Stimulated activated CD4-positive, alpha-beta T cell treated with anti-CD3 and anti-CD28 coated beads, Interleukin-2, amount 100 ng/mL, for 24 hours (primary cell): ENCODE results near the gene OTC.

ENCODE experiments used
- DNase-seq, 2 donors: peaks; one replicate each; pipeline ENCODE4 v3.0.0-alpha.2; 2020

OTC gene

DNA sequence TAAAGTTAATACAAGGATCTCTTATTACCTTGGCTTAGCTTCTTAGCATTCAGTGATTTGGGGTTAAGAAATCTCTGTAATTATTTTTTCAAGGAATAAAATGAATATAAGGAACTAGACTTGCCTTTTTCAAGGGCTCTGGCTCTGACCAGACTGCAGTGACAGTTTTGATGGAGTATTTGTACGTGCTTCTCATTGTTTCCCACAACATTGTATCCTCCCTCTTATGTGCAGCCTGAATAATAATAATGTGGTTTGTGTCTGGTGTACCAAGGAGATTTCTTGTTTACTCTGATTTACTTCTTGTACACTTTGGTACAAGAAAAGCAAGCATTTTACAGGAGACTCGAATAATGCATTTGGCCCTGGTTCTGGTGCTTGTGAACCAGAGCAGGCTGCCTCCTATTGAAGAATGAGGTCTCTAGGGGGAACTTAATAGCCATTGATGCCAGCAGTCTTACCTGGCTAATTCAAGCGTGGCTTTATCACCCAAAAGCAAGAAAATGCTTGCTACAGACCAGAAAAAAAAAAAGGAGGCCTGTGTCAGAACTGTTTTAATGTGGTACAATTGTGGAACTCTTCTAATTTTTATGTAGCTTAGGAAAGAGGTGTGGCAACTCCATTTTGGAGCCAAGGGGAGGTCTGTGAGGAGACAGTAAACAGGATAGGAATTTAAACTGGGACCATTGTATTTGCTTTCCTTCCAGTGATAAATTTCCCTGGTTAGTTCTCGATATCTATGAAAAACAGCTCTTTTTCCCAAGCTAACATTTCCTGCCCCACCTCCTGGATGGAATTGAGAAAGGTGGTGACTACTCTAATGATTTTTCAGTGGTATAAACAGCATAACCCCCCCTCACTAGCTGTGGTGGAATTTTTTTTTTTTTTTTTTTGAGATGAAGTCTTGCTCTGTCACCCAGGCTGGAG lies 5.6 kb downstream of the OTC start:
- no peak for DNase-seq

DNA sequence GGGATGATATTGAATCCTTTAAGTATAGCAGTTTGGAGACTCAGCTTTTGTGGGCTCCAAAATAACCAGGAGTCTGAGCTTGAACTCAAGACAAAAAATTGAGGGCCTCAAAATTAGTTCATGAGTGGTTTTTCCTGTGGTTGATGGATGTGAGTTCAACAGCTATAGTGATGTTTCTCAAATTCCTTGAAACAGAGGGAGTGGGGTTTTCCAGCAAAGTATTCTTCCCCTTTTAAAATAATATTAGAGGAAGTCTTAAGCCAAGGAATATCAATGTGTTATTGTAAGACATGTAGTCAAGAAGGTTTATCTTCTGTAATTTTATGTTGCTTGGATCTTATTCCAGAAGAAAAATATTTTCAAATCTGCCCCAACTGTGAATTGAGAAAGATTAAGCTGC lies 10.6 kb downstream of the OTC start:
- DNase-seq, result no peak

GRCh38 chrX:38365954-38366353 lies 13.6 kb downstream of the OTC start:
- no peak for DNase-seq

DNA sequence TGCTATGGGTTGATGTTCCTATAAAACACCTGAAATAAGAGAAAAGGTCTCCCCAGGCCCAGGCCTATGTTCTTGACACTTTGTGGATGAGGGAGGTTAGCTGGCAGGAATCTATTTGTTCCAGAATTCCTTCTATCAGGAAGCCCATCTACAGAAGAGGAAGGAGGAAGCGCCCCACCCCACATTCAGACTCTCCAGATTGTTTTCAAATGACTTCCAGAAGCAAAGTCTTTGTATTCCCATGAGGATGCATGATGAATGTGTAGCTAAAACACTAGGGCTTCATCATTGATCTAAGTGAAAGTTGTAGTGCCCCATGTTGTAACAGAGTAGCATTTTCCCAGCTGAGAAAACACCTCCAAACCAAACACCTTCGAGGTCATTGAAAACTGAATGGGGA lies 16.4 kb downstream of the OTC start:
- no peak for DNase-seq

DNA sequence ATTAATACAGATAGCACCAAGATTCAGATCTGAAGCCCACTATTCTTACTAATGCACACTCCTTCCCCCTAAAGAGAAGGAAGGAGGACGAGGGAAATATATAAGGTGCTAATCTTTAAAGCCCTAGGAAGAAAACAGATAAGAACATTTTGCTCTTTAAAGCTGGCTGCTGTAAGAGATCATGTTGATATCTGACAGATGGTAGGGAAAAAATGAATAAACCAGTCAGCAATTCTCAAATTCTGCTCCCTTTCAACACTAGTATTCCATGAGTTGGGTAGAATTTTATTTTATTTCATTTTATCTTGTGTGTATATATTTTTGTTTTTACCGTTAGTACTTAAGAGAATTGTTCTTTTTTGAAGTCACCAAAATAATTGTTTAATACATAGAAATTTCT lies 19.2 kb downstream of the OTC start:
- no peak for DNase-seq

- no peak for DNase-seq
Observed at GRCh38 chrX:38374431-38374830, 22.0 kb downstream of the OTC start.

DNA sequence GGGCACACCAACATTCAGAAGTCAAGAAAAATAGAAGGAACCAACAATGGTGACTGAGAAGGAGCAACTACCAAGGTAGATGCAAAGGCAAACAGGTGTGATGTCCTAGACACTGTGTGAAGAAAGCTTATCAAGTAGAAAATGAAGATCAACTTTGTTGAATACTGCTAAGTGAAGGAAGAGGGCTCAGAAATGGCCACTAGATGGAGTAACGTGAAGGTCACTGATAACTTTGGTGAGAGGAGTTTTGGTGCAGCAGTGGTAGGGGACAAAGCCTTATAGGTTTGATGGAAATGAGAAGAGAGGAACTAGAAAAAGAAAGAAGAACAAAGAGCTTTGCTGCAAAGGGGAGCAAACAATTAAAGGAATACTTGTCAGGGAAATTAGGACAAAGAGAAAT lies 23.5 kb downstream of the OTC start:
- DNase-seq, result no peak

DNA sequence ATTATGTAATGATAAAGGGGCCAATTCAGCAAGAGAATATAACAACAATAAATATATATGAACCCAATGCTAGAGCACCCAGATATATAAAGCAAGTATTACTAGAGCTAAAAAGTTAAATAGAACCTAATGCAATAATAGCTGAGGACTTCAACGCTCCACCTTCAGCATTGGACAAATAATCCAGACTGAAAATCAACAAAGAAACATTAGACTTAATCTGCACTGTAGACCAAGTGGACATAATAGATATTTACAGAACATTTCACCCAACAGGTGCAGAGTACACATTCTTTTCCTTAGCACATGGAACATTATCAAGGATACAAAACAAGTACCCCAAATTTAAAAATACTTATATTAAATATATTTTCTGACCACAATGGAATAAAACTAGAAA lies 24.3 kb downstream of the OTC start:
- DNase-seq, result no peak

GRCh38 chrX:38379088-38379487 lies 26.7 kb downstream of the OTC start:
- DNase-seq, result no peak

DNA sequence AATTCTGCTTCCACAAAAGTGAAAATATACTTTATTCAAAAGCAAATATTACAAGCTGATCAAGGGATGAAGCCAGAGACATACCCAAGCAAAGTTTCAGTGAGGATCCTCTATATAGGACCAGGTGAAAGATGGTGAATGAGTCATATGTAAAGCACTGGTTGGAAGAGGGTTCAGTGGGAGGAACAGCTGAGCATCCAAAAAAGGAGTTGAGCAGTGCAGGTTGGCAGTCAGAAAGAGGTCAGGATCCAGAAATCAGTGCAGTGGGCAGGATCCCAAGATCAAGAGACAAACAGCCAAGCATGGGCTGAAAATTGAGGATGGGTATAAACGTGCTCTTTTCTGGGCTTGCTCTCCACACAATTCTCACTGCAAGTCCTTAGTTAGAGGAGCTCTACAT lies 30.3 kb downstream of the OTC start:
- no peak for DNase-seq

GRCh38 chrX:38400389-38400910 lies 48.0 kb downstream of the OTC start:
- DNase-seq, result no peak

DNA sequence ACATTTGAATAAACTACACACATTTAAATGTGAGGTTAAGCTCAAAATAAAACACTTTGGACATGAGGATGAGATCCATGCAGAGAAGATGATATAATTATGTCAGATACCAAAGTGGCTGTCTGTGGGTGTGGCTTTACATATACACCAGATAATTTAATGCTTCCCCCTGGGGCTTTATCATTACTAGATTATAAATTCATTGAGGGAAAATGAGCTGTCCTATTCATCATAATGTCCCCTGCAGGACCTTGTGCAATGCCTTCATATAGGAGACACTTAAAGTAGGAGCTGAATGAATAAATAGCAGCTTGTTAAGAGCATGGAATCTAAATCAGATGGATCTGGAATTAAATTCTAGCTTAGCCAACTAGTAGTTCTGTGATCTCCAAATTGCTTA lies 49.7 kb downstream of the OTC start:
- no peak for DNase-seq

GRCh38 chrX:38403834-38404233 lies 51.4 kb downstream of the OTC start:
- DNase-seq, result no peak

GRCh38 chrX:38407126-38407525 lies 54.7 kb downstream of the OTC start:
- DNase-seq, result no peak

DNA sequence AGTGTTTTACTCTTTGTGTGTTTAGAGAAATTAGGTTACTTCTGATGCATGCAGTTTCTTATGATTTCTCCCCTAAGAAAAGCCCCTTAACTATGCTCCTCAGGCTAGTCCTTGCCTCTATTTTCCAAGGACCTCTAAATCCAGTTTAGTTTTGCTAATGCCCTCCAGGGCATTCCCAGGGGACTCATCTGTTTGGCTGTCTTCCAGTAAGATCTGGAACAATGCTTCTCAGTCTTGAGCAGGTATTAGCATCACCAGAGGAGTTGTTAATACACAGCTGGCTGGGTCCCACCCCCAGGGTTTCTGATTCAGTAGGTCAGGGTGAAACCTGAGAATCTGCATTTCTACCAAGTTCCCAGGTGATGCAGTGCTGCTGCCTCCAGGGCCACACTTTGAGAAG lies 56.9 kb downstream of the OTC start:
- no peak for DNase-seq

DNA sequence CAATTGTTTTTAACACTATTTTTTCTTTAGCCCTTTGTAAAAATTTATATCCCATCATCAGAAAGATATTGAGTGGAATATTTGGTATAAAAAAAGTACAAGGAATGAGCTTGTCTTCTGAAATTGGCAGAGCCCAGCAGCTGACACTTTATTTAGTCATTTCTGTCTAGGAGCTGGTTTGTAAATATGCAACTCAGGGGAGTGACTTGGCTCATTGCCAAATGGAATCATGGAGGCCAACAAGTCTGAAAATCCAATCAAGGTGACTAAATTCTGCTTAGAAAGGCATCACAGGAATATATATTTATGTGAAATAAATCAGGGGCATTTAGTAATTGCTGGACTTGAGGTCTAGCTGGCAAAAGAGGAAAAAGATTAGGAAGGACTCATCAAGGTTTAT lies 74.4 kb downstream of the OTC start:
- no peak for DNase-seq

DNA sequence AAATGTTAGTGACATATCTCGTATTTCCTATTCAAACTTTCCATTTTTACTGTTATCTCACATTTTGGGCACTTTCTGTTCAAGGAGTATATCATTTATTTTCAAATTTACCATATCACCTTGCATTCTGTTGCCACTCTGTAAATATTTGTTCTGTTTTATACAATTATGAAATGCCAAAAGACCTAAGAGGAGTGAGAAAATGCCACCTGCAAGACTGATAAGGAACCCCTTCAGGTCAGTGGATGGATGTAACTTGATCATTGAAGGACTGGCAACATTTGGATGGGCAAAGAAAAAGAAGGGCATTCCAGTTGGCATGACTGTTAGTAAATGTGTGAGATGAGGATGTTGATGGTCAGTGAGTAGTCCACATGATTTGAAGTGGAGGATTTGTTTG lies 79.1 kb downstream of the OTC start:
- no peak for DNase-seq

GRCh38 chrX:38435130-38435529 lies 82.7 kb downstream of the OTC start:
- no peak for DNase-seq

- DNase-seq, result no peak
Observed at GRCh38 chrX:38437093-38437492, 84.7 kb downstream of the OTC start.

- DNase-seq, result no peak
Observed at GRCh38 chrX:38438321-38438720, 85.9 kb downstream of the OTC start.

DNA sequence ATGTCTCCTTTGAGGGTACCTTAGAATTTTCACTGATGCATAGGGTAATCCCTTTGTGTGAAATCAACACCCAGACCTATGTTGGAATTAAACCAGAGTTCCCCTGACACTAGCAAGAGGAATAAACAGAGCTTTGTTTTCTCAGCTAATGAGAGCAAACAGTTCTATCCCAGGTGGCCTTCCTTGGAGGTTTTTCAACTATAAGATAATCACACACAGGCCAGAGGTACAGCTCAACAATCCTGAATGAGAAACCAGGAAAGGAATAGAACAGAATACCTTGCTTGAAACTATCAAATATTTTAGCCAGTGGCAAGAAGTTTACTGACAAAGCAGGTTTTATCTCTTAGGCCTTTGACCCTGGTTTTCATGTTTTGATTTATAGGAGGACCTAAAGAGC lies 100.2 kb downstream of the OTC start:
- DNase-seq, result no peak

DNA sequence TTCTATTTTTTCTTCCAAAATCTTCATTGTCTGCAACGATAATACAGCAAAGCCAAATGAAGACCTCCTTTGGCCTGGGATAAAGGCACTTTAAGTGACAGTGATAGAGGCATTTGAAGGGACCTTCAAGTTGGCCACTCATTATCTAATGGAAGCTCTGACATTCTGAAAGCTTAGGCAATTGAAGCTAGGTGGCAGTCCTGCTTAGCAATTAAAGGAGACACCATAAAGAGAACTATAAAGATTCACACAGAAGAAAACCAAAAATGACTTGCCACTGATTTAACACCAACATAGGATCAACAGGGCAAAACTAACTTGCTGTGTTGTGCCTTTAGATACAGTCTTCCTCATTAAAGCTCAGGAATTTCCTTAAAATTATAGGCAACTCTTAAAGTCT lies 105.7 kb downstream of the OTC start:
- no peak for DNase-seq

- DNase-seq, result no peak
Observed at GRCh38 chrX:38462257-38462656, 109.9 kb downstream of the OTC start.

DNA sequence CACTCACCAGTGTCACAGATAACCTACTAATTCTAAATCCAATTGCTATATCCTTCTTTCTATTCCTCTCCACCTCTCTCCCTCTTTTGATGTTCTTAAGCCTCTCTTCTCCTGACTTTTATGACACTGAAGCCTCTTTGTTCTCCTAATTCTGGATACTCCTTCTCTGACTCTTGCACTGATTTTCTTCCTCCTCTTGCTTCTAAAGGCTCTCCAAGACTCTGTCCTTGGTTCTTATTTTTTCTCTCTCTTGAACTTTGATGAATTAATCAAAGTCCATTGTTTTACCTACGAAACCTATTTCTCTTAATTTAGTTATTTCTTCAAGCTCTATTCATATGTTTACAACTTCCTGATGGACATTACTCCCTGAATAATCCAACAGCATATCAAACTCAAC lies 113.3 kb downstream of the OTC start:
- DNase-seq, result no peak

GRCh38 chrX:38468563-38469157 lies 116.3 kb downstream of the OTC start:
- no peak for DNase-seq
